Measurements from ENCODE around the gene FBXL20. TPM values are rescaled to one million over a fixed set of nuclear protein-coding genes. Genes with fewer than 3 reads are reported as not detected.
A peak's percentile ranks its signal among the peaks of the same experiment; 100 is the strongest.
"Not testable (repeated sequence)": the region's sequence is repeated elsewhere in the genome, so short reads cannot be mapped to it uniquely, and the experiment has no call there.

Gene FBXL20
- 3.3 and 4.7 TPM in 2 replicates for total RNA-seq (2014; rRNA removed; shearing (Covaris generic))

GRCh38 chr17:39401412-39402243 lies at the start of gene FBXL20:
TSS of gene FBXL20 (minus strand) at chr17:39401626. CDS start at chr17:39401402, 224 bp downstream.
- DNase-seq (ENCODE audit: low spot score) = peak; percentile 91

- peak; percentile 99 for DNase-seq (ENCODE audit: low spot score)
Measured at GRCh38 chr17:39450847-39451581, 49.6 kb upstream of the FBXL20 start, which contains the start of gene MED1. TSS of gene MED1 (minus strand) at chr17:39451263. CDS start at chr17:39451062, 201 bp downstream.

- DNase-seq (ENCODE audit: low spot score) = peak; percentile 18
Measured at GRCh38 chr17:39450051-39450450, 48.6 kb upstream of the FBXL20 start.

DNA sequence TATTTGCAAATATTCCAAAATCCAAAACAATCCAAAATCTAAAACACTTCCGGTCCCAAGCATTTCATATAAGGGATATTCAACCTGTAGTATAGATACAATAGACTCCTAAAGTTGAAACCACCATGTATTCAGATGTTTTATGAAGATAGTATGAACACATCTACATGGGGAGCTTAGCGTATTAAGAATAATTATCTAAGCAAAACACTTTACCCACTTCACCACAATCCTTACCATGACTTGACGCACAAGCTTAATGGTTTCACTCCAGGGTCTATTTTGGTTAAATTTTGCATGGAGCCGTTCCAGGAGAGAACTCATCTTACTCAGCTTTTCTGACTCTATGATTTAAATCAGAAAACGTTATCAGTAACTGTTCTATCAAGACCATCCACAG lies 46.1 kb upstream of the FBXL20 start:
- DNase-seq (ENCODE audit: low spot score) = no peak

- DNase-seq (ENCODE audit: low spot score) = no peak
Measured at GRCh38 chr17:39443326-39443725, 41.9 kb upstream of the FBXL20 start.

- not testable (repeated sequence) for DNase-seq (ENCODE audit: low spot score)
Measured at GRCh38 chr17:39439868-39440267, 38.4 kb upstream of the FBXL20 start.

- no peak for DNase-seq (ENCODE audit: low spot score)
Measured at GRCh38 chr17:39429600-39429999, 28.2 kb upstream of the FBXL20 start.

DNA sequence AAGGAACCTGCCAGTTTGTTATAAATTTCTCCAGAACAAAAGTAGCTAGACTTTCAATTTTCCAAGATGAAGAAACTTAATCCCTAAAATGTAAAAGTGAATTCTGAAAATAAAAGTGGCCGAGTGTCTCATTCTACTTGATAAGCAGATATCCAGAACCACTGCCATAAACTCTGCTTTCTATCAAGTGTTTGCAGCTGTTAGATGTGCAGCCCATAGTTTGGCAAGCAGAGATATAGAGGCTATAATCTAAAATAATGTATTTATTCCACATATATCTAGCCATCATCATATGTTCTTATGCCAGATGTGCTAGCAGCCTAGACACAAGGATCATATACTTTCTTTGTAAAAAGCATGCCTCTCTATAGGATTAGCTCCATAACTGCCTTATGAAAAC lies 14.7 kb upstream of the FBXL20 start:
- DNase-seq (ENCODE audit: low spot score) = no peak

DNA sequence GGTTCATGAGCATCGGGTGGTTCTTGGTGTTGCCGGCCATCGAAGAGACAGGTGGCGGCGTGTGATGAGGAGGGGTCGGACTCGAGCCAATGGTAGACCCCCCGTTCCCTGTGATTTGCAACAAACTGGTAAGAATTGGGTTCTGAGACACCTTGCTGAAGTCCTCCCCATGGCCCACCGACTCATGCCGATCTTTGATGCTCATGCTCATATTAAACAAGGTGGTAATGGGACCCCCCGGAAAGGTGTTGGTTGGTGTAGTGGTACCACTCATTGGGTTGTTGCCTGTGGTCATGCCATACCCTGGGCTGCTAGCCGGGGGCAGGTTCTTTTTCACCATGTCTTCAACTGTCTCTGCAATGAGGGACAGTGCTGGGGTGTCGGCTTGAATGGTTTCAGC lies 8.9 kb upstream of the FBXL20 start:
- no peak for DNase-seq (ENCODE audit: low spot score)

DNA sequence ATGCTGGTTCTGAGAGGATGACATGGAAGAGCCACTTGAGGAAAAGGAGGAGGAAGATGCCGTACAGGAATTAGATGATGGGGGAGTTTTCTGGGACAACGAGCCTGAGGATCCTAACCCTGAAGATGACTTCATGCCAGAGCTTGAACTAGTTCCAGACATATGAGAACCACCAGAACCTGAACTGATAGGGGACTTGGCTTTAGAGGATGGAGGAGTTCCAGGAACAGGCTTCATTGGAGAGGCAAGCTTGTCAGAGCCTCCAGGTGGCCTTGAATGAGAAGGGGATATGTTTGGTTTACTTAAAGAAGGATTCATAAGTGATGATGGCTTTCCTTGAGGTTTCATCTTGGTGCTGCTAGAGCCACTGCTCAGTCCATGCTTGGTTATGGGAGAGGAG lies 6.9 kb upstream of the FBXL20 start:
- DNase-seq (ENCODE audit: low spot score) = no peak

DNA sequence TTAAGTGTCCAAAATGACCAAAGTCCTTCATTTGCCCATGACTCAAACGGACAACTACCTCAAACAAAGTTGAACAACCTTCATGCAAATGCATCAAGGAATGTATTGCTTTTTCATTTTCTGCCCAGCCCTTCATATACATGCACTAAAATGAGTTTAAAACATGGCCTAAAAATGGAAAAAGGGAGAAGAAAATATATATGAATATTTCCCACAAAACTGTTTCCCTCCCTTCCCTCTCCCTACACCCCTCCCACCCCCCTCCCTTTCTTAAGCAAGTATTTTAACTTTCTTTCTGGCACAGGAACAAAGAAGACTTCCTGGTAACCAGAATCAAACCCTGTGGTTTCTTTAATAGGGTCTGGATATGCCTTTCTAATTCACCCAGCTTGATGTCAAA lies 5.5 kb upstream of the FBXL20 start:
- DNase-seq (ENCODE audit: low spot score) = no peak

- DNase-seq (ENCODE audit: low spot score) = no peak
Measured at GRCh38 chr17:39405436-39405835, 4.0 kb upstream of the FBXL20 start.

- DNase-seq (ENCODE audit: low spot score) = no peak
Measured at GRCh38 chr17:39404542-39405378, 3.3 kb upstream of the FBXL20 start.

- DNase-seq (ENCODE audit: low spot score) = no peak
Measured at GRCh38 chr17:39402890-39403605, 1.6 kb upstream of the FBXL20 start.

DNA sequence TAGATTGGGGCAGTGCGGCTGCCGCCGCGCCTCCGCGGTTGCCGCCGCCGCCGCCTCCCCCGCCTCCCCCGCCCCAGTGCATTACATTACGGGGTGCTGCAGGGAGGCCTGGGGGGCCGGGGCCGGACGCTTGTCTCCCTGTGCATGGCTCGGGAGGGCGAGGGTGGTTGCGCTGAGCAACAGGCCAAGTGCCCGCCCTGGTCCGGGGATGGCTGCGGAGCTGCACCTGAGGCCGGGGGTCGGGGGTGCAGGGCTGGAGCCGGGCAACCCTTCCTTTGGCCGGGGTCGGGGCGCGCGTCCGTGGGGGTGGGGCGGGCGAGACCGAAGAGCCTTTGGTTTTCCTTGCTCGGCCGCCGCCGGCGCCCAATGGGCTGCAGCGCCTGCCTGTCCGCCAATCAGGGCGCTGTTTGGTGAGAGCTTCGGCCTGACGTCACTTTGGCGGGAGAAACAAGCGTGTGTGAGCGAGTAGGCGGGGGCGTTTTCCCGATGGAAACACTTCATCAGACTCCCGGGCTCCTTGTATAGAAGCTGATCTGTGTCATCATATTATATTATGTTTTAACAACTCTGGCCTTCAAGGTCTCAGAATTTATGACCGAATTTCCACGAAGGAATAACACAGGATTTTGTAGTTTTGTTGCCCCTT lies 941 bp upstream of the FBXL20 start:
- DNase-seq (ENCODE audit: low spot score) = peak; percentile 95

DNA sequence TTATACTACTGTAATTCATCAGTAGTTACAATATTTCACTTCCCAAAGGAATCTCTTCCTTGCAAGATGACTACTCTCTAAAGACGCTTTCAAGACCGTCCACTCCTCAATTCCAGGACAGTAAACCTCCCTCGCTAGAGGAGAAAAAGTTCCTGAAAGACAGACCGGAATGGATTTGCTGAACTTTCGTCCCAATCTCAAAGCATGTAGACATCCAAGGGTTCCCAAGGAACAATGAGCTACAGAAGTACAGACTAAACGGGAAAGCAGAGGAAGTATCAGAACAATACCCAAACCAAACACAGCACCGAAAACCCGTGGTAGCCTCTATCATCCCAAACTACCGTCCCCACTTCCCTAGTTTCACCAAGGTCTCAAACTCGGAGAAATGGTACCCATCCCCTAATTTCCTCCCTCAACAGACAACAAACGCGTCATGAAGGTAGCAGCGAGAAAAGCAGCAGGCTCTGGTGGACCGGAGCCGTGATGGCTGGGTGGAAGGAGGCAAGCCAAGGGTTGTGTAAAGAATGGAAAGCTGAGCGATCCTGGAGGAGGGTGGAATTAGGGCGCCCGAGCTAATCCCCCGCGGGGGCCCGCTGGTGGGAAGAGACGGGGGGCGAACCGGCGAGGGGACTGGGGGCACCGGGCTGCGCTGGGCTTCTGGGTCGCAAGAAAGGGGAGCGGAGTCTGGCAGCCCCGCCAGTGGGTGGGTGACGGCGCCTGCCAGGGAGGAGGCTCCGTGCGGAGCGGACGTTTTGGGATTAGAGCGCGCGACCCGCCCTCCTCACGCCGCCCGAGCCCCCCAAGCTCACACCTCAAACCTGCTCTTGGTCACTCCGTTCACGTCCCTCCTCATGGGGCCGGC lies 647 bp downstream of the FBXL20 start:
- DNase-seq (ENCODE audit: low spot score) = peak; percentile 30

DNA sequence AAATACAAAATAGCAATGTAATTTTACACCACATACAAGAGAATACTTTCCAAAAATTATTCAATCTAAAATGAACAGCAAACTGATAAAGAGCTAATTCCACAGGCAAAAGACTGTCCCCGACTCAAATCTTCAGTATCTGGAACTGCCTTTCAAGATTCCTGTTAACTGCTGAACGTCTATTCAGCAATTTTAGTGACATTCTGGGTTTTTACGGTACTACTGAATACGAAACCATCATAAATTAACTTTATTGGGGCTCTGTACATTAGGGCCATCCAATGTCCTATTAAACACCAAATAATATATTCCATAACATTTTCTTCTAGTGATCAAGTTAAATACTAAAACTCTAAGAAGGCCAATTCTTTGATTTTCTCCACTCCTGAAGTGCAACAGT lies 1.6 kb downstream of the FBXL20 start:
- no peak for DNase-seq (ENCODE audit: low spot score)

DNA sequence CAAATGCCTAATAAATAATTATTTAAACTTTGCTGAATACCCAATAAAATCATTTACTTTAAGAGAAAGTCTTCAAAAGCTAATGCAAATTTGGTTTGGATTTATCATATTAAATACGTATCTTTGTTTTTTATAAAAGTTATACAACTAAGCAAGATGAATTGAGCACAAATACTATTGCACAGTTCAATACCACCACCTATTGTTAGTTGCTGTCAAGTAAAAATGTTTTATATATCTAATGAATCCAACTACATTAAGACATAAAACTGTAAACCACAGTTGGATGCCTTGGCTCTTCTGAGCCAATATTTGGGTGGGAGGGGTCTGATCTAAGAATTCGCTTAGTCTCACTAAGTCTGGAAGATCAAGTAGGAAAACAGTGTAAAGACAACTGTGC lies 7.7 kb downstream of the FBXL20 start:
- peak; percentile 25 for DNase-seq (ENCODE audit: low spot score)

DNA sequence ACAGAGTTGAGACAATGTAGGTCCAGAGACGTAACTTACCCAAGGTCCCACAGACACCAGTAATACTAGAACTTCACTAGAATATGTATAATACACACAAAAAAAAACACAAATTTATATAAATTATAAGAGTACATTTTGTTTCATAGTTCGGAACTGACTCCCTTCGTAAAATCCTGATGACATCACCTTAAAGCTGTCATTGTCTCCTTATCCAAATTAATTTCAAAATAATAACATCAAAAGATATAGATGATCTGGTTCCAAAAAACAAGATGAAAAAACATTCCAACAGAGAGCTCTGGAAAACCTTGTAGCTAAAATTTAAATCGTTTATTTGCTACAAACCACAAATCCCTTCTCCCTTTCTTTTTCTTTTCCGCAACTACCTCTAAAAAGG lies 10.0 kb downstream of the FBXL20 start:
- no peak for DNase-seq (ENCODE audit: low spot score)

DNA sequence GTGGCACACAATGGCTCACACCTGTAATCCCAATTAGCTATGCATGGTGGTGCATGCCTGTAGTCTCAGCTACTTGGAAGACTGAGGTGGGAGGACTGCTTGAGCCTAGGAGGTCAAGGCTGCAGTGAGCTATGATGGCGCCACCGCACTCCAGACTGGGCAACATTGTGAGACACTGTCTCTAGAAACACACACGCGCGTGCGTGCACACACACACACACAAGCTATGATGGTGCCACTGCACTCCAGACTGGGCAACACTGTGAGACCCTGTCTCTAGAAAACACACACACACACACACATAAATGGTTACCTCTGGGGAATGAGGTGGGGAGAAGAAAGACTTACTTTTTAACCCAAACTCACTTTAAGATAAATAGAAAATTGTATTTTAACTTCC lies 16.4 kb downstream of the FBXL20 start:
- DNase-seq (ENCODE audit: low spot score) = no peak

Measured in HT-29 (cell line).